HG03469 (cell line): ENCODE data around the gene PCDHAC2.

Experiments used
- ATAC-seq: cut with Tn5 transposase; IDR thresholded peaks from one replicate; pipeline ENCODE4 v1.9.1; 2021; ENCODE audit warnings: mild to moderate bottlenecking, moderate library complexity, moderate number of reproducible peaks; ENCODE audit not compliant: unreplicated experiment

The PCDHAC2 gene

DNA sequence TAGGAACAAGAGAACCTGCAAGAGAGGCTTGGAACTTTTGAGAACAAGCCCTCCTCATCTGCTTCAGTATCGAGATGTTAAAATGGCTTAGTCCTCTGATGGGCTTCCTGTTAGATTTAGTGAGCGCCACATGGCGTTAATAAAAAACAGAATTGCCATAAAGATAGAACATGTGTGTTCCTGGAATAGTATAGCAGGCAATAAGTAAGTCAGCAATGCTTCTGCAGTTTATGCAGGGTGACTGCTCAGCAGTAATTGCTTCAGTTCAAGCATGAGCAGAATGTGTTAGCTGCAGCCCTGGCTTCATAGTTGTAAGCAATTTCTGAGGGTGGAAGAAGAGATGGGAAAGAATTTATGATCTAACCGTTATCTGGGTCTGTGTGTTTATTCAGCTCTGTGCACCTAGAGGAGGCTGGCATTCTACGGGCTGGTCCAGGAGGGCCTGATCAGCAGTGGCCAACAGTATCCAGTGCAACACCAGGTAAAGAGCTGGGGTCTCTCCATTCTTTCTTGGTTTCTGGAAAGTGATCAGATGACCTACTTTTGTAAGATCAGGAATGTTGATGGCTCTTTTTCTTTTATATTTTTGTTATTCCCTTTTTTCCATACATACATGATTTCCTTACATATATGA is 15.9 kb downstream of the PCDHAC2 start:
- ATAC-seq, result no peak

DNA sequence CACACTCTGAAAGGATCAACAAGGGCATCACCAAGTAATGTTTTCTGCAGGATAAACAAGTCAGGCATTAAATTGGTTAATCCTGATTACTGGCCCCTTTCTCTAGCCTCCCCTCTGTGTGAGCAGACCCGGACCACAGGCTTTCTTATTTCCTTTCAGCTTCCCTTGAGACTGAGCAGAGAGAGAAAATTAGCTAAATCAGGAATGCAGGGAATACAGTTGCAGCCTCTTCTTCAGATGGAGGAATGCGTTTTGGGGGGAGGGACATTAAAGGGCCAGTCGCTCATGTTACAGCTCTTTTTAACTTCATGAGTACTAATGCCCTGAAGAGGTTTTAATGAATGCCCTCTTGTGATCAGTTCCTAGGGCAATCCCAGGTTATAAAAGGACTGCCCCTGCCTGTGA is 19.8 kb downstream of the PCDHAC2 start:
- no peak for ATAC-seq

DNA sequence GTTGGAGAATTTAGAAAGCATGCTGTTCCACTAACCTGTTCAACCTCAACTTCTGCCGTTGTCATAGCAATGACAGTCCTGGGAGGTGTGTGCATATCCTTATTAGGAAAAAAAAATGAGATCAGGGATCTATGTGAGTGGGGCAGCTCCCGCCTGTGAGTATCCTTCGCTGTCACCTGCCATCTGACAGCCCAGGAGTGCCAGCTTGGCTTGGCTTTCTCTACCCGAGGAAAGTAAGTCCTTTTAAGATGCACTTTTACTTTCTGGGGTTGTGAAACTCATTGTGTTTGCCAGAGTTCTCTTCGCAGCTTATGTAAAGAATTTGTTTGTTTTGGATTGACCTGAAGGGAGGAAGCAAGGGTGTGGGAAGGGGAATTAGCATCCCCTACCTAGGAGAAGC is 21.8 kb downstream of the PCDHAC2 start:
- ATAC-seq, result no peak

DNA sequence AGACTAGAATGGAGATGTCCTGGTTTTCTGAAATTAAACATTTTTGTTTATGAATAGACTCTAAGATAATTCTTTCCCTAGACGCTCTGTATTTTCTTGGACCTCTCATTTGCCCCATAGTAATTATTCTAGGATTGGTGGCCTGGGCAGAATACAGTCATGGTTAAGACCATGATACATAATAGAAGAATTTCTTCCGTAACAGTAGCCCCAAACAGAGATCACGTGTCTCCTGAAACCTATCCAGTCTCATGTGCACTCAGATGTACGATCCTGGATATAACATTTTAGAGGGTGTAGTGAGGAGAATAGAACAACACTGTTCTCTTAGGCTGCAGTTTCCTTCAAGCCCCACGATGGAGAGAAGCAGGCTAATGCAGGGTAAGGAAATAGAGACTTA is 22.3 kb downstream of the PCDHAC2 start:
- no peak for ATAC-seq

DNA sequence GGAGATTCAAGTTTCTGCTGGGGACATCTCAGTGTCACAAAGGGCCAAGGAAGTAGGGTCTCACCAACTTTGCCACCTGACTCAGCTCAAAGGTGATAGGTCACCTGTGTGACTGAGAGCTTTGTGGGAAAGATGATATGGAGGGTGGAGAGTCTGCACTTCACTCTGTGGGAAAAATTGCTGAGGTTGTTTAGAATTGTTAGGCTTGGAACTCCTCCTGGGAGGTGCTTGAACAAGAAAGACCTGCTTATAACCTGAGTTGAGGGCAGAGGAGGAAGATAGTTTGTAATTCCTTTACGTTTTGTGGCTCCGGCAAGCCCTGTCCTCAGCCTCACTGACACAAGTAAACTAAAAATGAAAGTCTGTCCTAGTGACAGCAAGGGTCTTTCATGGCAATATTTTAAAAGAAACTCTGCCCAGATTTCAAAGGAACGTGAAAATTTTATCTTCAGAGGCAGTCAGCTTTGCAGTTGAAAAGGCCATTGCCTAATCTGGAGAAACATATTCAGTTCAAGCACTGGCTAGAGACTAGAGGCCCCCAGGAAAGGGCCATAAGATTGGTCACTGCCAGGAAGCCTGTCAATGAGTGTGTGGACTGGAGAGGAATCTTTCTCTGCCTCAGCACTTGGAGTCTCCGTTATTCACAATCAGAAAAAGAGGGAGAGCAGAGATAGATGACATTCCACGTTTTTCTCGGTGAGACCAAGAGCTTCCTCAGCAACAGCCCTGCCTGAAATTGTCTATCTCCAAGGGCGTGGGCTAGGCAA is 23.2 kb downstream of the PCDHAC2 start:
- ATAC-seq, result no peak

DNA sequence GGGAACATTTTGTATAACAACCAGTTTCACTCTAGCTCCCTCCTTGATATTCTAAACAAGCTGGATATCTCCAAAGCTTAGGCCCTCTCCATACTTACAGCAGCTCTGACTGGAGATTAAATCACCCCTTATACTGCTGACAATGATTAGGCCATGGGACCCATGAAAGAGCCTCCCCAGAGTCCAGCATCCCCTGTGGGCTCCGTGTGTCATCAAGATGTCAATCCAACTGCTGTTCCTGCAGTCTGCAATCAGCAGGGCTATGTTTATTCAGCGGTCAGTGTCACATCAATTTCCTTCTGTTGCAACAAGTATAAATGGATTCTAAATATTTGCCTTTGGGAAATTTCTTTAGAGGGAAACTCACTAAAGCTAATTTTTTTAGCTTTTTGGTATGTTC is 26.6 kb downstream of the PCDHAC2 start:
- no peak for ATAC-seq

DNA sequence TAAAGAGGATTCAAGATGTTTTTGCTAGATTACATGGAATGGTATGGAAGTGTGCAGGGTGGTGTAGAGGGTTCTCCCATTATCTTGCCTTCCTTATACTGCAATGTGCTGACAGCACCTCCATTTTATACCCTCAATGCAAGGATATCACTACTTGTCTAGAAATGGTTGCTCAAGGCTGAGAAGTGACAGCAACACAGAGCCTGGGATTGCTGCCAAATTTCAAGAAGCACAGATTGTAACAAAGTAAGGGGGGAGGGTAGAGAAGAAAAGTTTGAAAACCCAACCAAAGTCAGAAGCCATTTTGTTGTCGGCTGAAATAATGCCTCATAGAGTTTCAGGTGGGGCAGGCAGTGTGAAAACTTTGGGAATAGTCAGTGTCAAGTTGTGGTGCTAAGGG is 29.8 kb downstream of the PCDHAC2 start:
- ATAC-seq, result no peak

DNA sequence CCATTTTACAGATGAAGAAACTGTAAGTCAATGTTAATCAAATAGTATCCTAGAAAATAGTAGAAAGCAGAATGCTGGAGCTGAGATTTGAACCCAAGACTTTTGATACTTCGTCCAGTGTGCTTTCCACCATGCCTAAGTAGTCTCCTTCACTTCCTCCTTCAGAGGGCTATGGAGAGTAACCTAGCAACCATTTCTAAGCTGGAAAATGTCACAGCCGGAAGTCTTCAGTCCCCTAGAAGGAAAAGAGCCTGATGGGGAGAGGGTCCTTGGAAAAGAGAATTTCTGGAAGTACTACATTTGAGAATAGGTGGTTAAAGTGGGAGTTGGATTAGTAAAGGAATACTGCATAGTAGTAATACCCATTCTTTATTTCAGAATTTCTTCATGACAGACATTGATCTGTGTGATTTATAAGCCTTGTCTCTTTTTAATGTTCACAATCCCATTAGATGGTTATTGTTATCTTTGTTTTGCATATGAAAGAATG is 32.7 kb downstream of the PCDHAC2 start:
- ATAC-seq, result no peak

DNA sequence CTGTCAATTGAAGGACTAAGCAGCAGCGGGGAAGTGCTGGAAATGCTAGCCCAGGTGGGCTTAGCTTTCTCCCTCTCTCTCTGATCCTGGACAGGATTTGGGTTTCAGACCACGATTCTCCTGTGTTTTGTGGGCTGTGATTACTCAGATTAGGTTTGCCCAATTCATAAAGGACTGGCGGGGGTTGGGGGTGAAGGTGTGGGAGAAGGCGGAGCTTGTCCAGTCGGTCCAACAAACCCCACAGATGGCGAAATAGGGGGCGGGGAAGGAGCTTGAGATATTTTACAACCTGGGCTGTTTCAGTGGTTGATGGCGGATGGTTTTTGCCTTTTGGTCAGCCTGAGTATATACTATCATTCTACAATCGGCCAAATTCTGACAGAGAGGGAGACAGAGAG is 35.2 kb downstream of the PCDHAC2 start:
- ATAC-seq, result no peak

DNA sequence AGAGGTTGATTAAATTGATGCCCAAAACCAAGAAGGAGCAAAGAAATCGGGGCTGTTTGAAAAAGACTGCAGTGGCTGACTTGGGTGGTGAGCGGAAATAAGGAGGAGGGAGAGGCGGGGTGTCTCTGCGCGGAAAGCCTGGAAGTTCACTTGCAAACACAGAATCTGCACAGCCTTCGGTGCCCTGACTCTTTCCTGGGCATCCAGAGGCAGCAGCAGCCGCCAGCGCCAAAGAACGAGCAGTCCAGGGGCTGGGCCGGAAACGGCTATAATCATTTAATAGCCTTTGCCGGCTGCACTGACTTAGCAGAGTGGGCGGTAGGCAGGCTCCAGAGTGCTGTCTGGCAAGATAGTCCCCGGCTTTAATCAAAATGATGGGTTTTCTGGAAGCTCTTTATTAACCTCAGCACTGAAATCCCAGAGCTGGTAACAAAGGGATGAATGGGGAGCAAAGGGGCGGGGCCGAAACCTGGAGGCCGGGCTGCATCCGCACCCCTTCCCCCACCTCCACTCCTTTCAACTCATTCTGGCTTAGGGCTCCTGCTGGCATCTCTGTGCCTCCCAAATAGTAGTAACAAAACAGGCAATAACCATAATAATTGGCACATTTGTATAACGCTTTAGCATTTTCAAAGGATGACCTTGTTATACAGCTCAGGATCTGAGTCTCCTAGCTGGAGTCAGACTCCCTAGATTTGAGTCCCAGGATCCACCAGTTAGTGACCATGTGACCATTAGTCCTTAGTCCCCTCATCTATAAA is 35.7 kb downstream of the PCDHAC2 start:
- no peak for ATAC-seq

DNA sequence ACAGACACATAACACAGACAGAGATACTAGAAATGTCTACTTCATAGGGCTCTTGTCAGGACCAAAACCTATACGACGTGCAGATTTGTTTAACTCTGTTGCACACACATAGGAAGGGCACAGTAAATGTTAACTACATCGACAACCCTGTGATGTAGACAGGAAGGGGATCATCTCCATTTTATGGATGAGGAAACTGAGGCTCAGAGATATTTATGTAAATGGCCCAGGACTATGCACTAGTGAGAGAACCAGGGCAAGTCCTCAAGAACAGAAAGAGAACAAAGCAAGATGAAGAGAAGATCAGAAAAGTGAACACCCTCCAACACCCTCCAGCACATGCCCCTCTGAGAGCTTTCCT is 36.3 kb downstream of the PCDHAC2 start:
- no peak for ATAC-seq

DNA sequence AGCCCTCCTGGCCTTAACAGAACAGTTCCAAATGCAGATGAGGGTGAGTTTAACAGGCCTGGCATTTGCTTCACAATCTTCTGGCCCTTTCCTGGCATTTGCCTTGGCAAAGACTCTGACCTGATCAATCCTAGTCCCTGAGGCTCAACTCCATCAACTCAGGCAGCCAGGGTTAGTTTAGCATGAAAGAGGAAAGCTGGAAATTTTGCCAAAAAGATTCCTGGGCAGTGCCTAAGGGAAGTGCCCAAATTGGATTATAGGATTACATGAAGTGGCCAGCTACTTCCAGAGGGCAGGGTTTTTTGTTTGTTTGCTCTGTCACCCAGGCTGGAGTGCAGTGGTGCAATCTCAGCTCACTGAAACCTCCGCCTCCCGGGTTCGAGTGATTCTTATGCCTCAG is 36.8 kb downstream of the PCDHAC2 start:
- ATAC-seq, result no peak

DNA sequence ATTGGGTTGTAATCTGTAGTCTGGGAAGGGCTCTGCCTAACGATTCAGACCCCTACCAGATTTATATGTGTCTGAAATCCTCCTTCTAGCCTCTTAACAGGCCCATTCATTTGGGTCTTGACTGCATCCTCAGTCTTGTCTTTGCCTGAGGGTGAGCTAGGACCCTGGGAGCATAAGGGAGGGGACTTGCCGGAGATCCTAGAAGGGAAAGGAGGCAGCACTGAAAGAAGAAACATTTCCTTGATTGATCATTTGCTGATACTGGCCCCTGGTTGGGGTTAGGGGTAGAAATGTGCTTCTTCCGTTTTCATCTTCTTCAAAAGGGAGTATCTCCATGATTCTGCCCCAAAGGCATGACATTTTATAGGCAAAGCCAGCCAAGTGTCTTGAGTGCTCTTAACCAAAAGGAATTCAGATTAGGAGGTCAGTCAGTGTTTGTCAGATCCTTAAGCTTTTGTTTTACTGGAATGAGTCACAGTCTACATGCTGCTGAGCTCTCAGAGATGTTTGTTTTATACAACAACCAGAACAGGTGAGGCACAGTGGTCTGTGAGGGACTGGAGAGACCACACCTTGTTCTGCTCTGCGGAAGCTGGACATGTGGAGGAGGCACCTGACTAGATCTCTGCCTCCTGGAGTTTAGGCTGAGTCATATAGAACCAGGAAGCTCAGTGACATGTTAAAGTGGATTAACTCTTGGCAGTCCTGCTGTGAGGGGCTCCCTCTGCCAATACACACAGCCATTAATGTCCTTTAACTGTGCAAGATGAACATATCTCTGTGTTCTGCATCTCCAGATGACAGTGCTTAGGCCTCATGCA is 37.7 kb downstream of the PCDHAC2 start:
- ATAC-seq, result no peak

DNA sequence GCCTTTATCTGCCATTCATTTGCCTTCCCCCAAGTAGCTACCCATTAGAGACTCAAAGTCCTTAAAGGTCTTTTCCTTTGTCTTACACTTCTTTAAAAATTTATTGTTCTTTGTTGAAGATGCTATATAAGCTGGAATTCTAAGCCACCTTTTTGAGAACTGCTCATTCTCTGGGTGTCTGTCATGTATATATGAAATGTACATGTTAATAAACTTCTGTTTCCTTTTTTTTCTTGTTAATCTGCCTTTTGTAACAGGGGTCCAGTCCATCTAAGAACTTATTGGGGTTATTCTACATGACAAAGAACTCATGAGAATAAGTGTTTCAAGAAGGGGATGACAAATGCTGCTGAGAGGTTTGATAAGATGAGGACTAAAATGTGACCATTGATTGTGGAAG is 41.5 kb downstream of the PCDHAC2 start:
- ATAC-seq, result no peak

DNA sequence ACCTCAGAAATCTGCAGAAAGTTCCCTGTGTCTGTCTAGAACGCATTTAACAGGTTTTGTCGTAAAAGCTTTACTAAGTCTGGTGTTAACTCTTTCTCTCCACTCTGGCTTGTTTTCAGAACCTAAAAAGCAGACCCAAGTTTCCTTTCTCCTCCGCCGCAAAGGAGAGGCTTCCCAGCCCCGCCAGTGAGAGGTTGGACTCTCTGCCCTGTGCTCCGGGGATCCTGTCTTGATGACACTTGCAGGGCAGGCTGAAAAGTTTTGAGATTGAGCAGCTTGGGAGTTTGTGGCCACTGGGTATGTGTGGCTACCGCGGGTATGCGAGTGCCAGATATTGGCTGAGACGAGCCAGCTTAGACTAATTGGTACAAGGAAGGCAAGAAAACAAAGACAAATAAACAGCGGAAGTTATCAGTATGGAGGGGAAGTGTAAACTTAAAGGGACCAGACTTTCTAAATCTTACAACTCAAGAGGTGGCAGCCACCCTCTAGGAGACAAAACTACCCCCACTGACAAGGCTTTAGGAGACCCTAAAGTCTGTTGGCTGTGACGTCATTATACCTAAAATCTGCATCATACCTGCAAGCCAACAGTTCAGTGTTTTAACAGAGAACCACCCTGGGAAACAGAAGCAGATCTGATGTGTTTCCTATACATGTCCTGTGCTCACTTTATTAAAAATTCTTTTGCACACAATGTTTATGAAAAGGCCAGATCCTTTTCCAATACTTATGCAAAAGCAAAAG is 43.9 kb downstream of the PCDHAC2 start:
- no peak for ATAC-seq

DNA sequence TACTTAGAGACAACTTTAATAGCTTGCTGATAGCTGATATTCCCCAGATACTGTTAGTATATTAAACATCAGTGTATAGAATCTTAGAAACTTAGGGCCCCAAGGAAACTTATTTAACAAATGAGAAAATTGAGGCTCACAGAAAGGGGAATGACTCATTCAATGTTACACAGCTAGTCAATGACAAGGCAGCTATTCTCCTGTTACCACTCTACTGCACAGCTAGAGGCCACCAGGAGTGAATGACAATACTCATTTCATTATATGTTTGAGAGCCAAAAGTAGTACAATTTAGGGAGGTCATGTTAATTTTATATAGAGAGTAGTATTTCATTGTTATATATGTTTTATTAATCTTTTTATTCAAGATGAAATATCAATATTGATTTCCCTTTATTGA is 51.7 kb downstream of the PCDHAC2 start:
- ATAC-seq, result no peak
